Smooth muscle cell (in vitro differentiated cells): ENCODE data around the gene HPS6. TPM values are rescaled to one million over a fixed set of nuclear protein-coding genes. Genes with fewer than 3 reads are reported as not detected.

ENCODE experiments used
- DNase-seq: peaks from one replicate; lab custom pipeline; 2025; ENCODE audit not compliant: unreplicated experiment; lab: John Stamatoyannopoulos, UW
- H2AFZ ChIP-seq: fragments of 200-600 bp; sonication (generic); 2 replicates; pipeline ENCODE4 v1.6.0; 2016; ENCODE audit warnings: antibody characterized with exemption, low read depth, mild to moderate bottlenecking
- H3F3A ChIP-seq: fragments of 200-600 bp; sonication (generic); 2 replicates; pipeline ENCODE4 v1.6.0; 2017; ENCODE audit warnings: antibody characterized with exemption, low read depth
- H3K27ac ChIP-seq: fragments of 200-600 bp; sonication (generic); 2 replicates; pipeline ENCODE4 v1.5.1; 2016; ENCODE audit warnings: low read depth, mild to moderate bottlenecking
- H3K27me3 ChIP-seq: fragments of 200-600 bp; sonication (generic); 2 replicates; pipeline ENCODE4 v1.6.1; 2016; ENCODE audit warnings: low read depth, mild to moderate bottlenecking
- H3K36me3 ChIP-seq: fragments of 200-600 bp; sonication (generic); 2 replicates; pipeline ENCODE4 v1.5.1; 2016; ENCODE audit warnings: low read depth
- H3K4me1 ChIP-seq: fragments of 200-600 bp; sonication (generic); 2 replicates; pipeline ENCODE4 v1.5.1; 2016; ENCODE audit warnings: low read depth
- H3K4me2 ChIP-seq: fragments of 200-600 bp; sonication (generic); 2 replicates; pipeline ENCODE4 v1.6.0; 2016; ENCODE audit warnings: mild to moderate bottlenecking
- H3K4me3 ChIP-seq: fragments of 200-600 bp; sonication (generic); 2 replicates; pipeline ENCODE4 v1.5.1; 2016; ENCODE audit warnings: mild to moderate bottlenecking
- H3K79me2 ChIP-seq: fragments of 200-600 bp; sonication (generic); 2 replicates; pipeline ENCODE4 v1.6.0; 2016; ENCODE audit warnings: low read depth, mild to moderate bottlenecking
- H3K9ac ChIP-seq: fragments of 200-600 bp; sonication (generic); 2 replicates; pipeline ENCODE4 v1.6.0; 2016; ENCODE audit warnings: low read depth
- H3K9me3 ChIP-seq: fragments of 200-600 bp; sonication (generic); replicated peaks from 2 replicates; pipeline ENCODE4 v1.5.1; 2016; ENCODE audit warnings: low read depth
- H4K20me1 ChIP-seq: fragments of 200-600 bp; sonication (generic); 2 replicates; pipeline ENCODE4 v1.6.0; 2016; ENCODE audit warnings: low read depth
- CTCF ChIP-seq: fragments of 200-600 bp; sonication (generic); IDR thresholded peaks from 2 replicates; pipeline ENCODE4 v1.5.1; 2017; ENCODE audit warnings: borderline replicate concordance, mild to moderate bottlenecking, antibody characterized with exemption; ENCODE audit not compliant: insufficient read depth, poor library complexity, severe bottlenecking
- WGBS: methylation state at CpG from one replicate; pipeline ENCODE4 v1.1.7; 2016; ENCODE audit warnings: low lambda C conversion rate; 5-methylcytosine and 5-hydroxymethylcytosine counted together
- polyA plus RNA-seq: library from polyadenylated mRNA; unstranded; fragments of >200 nt; fragmentation: Nextera tagmentation; extraction: Ambion mirVana; gene quantifications from 2 replicates; pipeline ENCODE4 v1.2.1, GENCODE V29; 2016
- total RNA-seq: library from RNA; depleted of rRNA; stranded (reverse); fragments of >200 nt; gene quantifications from 2 replicates; pipeline ENCODE4 v1.2.3, GENCODE V29; 2014

The HPS6 gene
- total and polyA plus RNA-seq, 2 experiments from 2014 or later = 11.9 to 14.3 TPM

DNA sequence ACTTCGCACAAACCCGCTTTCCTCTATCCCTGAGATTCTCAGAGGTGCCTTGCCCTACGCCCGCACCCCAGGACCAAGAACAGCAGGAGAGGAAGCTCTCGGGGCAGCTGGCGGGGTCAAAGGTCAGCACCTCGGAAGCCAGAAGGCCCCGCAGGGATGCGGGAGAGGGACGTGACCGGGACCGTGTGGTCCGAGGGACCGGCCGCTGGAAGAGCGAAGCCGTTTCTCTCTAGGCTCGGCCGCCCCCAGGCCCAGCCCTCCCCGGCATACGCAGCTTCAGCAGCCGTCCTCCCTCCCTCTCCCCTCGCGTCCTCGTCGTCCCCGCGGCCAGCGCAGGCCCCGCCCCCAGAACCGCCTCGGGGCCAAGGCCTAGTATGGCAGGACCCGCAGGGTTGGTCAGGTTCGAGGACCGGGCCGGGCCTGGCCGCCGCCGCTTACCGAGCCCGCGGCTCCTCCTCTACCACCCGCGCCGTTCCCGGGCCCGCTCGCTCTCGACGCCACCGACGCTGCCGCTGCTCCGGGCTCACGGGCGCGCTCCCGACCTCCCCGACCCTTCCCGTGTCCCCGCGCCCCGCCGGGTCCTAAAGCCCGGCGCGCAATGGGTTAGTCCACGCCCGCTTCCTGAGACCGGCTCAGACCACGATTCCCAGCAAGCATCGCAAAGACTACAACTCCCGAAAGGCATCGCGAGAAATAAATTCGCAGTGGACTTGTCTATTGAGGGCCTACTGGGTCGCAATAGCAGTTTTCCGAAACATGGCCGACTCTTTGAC is 9.3 kb upstream of the HPS6 start, which contains the start of gene ARMH3:
Gene ARMH3 (minus strand): TSS at position 527 of the 773 bp plus-strand sequence. CDS start 16,059 bp downstream, outside the sequence.
- peak within 1 kb of the TSS; percentile 71 for H3K9ac ChIP-seq
- H3K27ac ChIP-seq = peak within 1 kb of the TSS; percentile 50
- no peaks in the 10 kb centered on the region for H3K9me3 ChIP-seq
- WGBS = 2% methylated on average over 36 of the region's 79 CpGs
- H3F3A ChIP-seq = no peaks in the 10 kb centered on the region
- H2AFZ ChIP-seq = peak within 1 kb of the TSS; percentile 91
- no peaks in the 10 kb centered on the region for H3K36me3 ChIP-seq
- H3K79me2 ChIP-seq = peaks cover 46% of the 10 kb centered on the region
- DNase-seq = peak; percentile 81
- H3K27me3 ChIP-seq = no peaks in the 10 kb centered on the region
- H3K4me2 ChIP-seq = peak within 1 kb of the TSS; percentile 92
- H4K20me1 ChIP-seq = peaks cover 29% of the 10 kb centered on the region
- no peak for TF ChIP-seq CTCF
- no peaks in the 10 kb centered on the region for H3K4me1 ChIP-seq
- peak within 1 kb of the TSS; percentile 87 for H3K4me3 ChIP-seq

- Histone ChIP-seq H3K79me2 (peaks cover 4% of the 10 kb centered on the region), H3K4me2 (no peak overlapping the region), H2AFZ (no peak overlapping the region), H3K36me3 (no peaks in the 10 kb centered on the region), H3K27me3 (no peaks in the 10 kb centered on the region), H3K9ac (no peak overlapping the region), H4K20me1 (no peaks in the 10 kb centered on the region), H3K4me1 (no peaks in the 10 kb centered on the region), H3F3A (peaks cover 6% of the 10 kb centered on the region), H3K9me3 (no peaks in the 10 kb centered on the region), H3K4me3 (no peak overlapping the region), H3K27ac (no peak overlapping the region)
- no peak for TF ChIP-seq CTCF
- DNase-seq = no peak
Measured at GRCh38 chr10:102059987-102060386, 5.2 kb upstream of the HPS6 start.

- Histone ChIP-seq H3K4me3 (peak overlapping the region; percentile 97), H3K9ac (no peak overlapping the region), H2AFZ (peak overlapping the region; percentile 92), H3K79me2 (peaks cover 37% of the 10 kb centered on the region), H4K20me1 (peaks cover 37% of the 10 kb centered on the region), H3K4me2 (peak overlapping the region; percentile 94), H3K27ac (peak overlapping the region; percentile 63), H3K4me1 (peaks cover 6% of the 10 kb centered on the region), H3F3A (peaks cover 6% of the 10 kb centered on the region), H3K9me3 (no peaks in the 10 kb centered on the region), H3K36me3 (no peaks in the 10 kb centered on the region), H3K27me3 (no peaks in the 10 kb centered on the region)
- DNase-seq = no peak
- 56% methylated on average over 2 of the region's 2 CpGs for WGBS
- no peak for TF ChIP-seq CTCF
Measured at GRCh38 chr10:102064503-102064867, 664 bp upstream of the HPS6 start.
